EH (cell line): ENCODE data around the gene NARS2.
"Not testable (repeated sequence)": the region's sequence is repeated elsewhere in the genome, so short reads cannot be mapped to it uniquely, and the experiment has no call there.

Source experiments
- DNase-seq: peaks from one replicate; pipeline ENCODE4 v3.0.0-alpha.2; 2015; ENCODE audit warnings: low read depth

The NARS2 gene

DNA sequence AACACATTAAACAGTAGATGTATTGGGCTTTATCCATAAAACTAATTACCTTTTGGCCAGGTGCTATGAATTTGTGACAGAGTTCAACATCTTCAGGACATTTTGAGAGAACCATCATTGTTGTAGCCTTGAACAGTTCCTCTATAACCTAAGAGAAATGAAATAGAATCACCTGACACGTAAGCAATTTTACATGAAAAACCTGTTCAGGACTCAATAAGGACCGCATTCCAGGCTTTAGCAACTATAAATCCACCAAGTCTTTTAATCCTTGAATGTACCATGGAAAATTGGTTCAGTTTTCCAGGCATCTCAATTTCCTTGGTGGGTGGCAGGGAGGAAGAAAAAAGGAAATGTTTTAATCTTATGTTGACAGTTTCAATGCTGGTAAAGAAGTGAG is 96.1 kb downstream of the NARS2 start:
- no peak for DNase-seq

GRCh38 chr11:78476066-78476465 is 98.6 kb downstream of the NARS2 start:
- DNase-seq: no peak

GRCh38 chr11:78474451-78474850 is 100.2 kb downstream of the NARS2 start:
- DNase-seq: no peak

DNA sequence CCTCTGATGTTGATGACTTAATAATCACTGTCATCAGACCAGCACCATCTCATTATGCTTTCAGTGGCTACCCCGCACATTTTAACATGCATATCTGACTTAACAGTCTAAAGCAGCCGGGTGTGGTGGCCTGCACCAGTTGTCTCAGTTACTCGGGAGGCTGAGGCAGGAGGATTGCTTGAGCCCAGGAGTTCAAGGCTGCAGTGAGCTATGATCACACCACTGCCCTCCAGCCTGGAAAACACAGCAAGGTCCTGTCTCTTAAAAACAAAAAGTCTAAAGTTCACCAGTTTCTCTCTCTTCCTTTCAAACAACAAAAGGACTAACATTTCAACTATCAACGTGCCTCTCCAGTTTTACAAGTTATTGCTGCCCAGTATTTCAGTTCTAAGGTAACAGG is 101.8 kb downstream of the NARS2 start:
- DNase-seq: no peak

DNA sequence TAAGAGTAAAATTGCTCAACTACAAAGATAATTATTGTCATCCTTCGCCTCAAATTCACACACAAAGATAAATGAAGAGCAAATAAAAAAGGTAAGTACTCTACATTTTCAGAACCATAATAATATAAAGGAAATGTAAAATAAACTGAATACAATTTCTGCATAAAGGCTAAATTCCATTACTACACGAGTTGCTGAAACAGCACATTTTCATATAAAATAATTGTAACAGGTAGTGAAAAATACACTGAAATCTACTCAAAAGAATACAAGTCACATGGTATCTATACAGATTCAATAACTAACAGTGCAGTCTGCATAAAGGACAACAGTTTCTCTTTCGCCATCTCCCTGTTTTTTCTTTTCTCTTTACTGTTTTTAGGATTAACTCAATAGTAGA is 102.3 kb downstream of the NARS2 start:
- no peak for DNase-seq

- DNase-seq: no peak
Measured at GRCh38 chr11:78470861-78471442, 103.7 kb downstream of the NARS2 start.

- no peak for DNase-seq
Measured at GRCh38 chr11:78469896-78470295, 104.8 kb downstream of the NARS2 start.

GRCh38 chr11:78467931-78468330 is 106.7 kb downstream of the NARS2 start:
- DNase-seq: no peak

GRCh38 chr11:78467370-78467769 is 107.3 kb downstream of the NARS2 start:
- DNase-seq: no peak

GRCh38 chr11:78465169-78465942 is 109.3 kb downstream of the NARS2 start:
- DNase-seq: no peak

DNA sequence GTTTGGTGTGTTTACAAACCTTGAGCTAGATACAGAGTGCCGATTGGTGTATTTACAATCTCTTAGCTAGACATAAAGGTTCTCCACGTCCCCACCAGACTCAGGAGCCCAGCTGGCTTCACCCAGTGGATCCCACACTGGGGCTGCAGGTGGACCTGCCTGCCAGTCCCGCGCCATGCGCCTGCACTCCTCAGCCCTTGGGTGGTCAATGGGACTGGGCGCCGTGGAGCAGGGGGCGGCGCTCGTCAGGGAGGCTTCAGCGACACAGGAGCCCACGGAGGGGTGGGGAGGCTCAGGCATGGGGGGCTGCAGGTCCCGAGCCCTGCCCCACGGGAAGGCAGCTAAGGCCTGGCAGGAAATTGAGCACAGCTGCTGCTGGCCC is 109.9 kb downstream of the NARS2 start:
- DNase-seq: not testable (repeated sequence)

DNA sequence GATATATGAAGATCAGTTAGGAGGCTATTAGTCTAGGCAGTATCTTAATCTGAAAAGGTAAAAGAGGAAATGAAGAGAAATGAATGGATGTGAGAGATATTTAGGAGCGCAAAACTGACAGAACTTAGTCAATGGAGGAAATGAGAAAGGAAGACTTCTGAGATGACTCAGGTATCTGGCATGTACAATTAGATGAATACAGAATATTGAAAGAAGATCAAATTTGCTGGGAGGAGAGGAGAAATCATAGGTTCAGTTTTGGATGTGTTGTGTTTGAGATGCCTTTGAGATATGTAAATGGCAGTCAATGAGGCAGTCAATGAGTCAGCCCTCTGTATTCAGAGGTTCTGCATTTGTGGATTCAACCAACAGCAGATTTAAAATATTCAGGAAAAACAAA is 114.2 kb downstream of the NARS2 start:
- peak; percentile 51 for DNase-seq

DNA sequence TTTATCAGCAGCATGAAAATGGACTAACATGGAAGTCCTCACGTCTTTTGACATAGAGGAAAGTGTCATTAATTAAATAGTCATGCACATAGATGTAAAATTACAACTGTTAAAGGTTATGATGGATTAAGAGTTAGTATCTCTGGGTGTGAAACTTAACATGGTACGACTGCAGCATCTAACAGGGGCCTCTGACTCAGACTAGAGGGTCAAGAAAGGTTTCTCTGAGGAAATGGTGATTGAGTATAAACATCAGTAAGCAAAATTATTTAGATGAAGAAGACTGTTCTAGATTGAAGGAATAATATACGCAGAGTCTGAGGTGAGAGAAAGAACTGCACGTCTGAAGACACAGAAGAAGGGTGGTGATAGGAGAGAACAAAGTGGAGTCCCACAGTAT is 114.9 kb downstream of the NARS2 start:
- DNase-seq: no peak

DNA sequence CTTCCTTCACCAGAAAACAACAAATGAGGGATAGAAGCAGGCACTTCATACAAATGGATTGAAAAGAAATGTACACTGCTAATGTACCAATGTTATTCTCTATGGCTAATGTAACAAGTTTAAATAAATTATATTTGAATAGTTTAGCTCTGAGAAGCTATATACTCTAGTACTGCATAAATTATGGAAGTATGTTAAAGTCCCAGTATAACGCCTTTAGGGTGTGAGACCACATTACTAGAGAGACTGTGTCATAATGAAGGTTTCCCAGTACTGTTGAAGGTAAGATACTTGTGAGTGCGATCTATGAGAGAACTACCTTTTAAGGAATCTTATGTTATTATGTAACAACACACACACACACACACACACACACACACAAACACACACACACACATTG is 117.2 kb downstream of the NARS2 start:
- DNase-seq: no peak

- peak; percentile 2 for DNase-seq
Measured at GRCh38 chr11:78453140-78453935, 121.3 kb downstream of the NARS2 start.

DNA sequence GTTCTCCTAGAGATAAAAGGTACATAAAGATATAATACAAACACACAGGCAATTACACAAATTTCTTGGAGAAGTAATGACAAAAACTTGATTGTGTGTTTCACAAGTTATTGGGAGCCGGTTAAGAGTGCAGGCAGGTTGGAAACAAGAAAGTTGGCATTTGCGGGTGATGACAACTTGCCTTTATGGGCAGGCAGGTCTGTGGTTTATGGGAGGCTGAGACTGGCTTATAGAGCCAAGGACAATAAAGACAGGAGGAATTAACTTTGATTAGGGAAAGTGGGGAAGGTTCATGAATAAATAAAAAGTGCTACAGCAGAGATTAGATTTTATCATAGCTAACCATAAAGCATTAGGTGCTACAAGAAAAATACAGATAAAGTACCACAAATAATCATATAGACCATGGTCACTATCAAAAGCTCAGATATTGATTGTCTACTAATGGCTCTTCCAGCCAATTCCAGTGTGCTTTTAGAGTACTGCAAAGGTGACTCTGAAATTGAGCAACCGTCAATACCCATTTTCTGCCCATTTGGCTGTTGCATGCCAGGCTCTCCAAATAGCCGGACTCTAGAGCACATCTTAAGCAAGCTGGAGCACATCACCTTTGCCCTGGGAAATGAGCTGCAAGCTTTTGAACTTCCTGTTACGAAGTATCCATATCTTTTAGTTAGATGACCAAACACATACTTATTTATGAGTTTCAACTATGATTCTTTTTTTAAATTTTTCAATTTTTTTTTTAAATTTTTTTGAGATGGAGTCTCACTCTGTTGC is 123.1 kb downstream of the NARS2 start:
- no peak for DNase-seq

DNA sequence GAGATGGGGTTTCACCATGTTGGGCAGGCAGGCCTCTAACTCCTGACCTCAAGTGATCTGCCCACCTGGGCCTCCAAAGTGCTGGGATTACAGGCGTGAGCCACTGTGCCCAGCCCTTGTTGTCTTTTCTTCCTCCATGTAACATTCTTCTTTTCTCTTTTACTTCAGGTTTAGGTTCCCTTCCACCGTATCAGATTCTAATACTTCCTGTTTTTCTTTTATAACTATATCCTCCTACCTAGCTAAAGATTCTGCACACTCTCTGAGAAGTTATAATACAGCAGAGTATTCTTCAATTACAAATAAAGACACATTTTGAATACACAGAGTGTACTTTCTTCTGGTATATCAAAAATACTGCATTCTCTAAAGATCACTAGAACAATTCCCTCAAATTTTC is 123.8 kb downstream of the NARS2 start:
- DNase-seq: no peak

DNA sequence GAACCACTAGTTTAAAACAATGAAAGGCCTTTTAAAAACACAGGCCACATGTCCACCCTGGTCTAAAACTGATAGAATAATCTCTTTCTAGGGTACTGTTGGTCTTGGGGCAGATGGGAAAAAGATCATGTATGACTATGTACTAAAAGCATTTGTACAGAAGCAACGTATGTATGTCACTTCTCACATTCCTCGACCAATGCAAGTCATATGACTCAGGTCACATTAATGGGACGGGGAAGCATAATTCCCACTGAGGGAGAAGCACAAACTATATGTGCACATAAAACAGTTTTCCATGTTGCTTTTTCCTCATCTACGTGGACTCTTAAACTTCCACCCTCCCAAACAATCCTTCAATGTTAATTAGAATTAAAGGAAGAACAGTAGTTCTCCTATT is 124.8 kb downstream of the NARS2 start:
- DNase-seq: peak; percentile 62

GRCh38 chr11:78446210-78446609 is 128.5 kb downstream of the NARS2 start:
- no peak for DNase-seq

DNA sequence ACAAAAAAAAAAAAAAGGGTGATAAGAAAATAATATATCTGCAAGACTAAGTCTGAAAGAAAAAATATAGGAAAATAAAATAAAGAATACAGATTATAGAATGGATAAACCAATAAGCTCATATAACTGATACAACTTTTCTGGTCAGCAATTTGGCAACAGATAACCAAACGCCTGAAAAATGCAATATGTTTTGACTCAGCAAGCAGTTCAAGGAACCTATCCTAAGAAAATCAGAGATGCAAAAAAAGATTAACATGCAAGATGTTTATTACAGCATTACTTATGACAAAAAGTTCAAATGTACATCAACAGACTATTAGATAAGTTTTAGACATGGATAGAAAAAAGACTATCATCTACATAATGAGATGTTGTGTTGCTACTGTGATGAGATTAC is 129.9 kb downstream of the NARS2 start:
- DNase-seq: no peak

DNA sequence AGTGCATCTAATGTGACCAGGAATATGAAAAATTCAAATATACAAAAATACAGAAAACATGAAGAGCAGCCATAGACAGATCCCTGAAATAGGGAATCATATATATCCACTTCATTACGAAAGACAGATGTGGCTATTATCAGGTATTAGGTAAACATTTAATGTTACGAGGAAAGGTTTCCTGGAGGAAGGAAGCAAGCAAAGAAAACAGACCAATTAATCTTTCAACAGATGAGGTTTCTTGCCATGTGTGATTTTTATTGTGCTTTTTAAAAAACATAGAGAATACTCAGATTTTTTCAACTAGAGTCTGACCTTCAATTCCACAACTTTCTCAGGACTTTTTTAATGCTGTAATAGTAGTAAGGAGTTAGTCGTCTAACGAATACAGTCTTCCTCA is 132.7 kb downstream of the NARS2 start:
- no peak for DNase-seq

GRCh38 chr11:78438298-78438975 is 136.2 kb downstream of the NARS2 start:
- no peak for DNase-seq
